Stomach (tissue), 4 donors: ENCODE results near the gene HERPUD2.

ENCODE experiments used
- EP300 ChIP-seq: sonication (generic); formaldehyde crosslinking; IDR thresholded peaks from one replicate; pipeline ENCODE4 v1.6.1; 2017; ENCODE audit warnings: antibody characterized with exemption
- POLR2A ChIP-seq, 4 donors: fragments of 450-650 bp; IDR thresholded peaks; one replicate each; pipeline ENCODE4 v1.6.1; 2016; ENCODE audit warnings: antibody characterized with exemption in 4 of 4, control low read depth in 2 of 4, mild to moderate bottlenecking in 1 of 4, moderate library complexity in 1 of 4
- TF ChIP-seq, protein P1 (sequence below), 7 experiments: fragments of 450-650 bp in 4 of 7; fragments of 200-600 bp in 3 of 7; sonication (generic) in 3 of 7; IDR thresholded peaks; one replicate each; pipeline ENCODE4 v1.5.1; 2016 to 2019; ENCODE audit warnings: antibody characterized with exemption in 7 of 7, control low read depth in 2 of 7, mild to moderate bottlenecking in 1 of 7

DNA sequence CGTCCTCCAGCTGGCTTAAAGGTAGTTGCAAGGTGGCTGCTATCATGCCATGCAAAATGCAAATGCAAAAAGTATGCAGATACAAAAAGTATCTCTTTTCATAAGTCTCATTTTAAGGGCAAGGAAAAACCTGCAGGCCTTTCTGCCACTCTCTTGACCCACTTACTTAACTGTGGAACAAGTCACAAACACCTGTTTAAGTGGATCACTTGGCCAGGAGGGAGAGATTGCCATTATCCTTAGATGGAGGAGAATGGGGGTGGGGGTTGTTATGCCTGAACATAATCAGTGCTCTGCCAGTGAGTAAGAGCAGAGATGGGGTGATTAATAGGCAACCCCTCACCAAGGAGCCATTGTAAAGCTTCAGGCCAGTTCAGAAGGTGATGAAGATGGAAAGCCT is 25.1 kb upstream of the HERPUD2 start:
- TF ChIP-seq EP300: no peak
- TF ChIP-seq, protein P1, sequence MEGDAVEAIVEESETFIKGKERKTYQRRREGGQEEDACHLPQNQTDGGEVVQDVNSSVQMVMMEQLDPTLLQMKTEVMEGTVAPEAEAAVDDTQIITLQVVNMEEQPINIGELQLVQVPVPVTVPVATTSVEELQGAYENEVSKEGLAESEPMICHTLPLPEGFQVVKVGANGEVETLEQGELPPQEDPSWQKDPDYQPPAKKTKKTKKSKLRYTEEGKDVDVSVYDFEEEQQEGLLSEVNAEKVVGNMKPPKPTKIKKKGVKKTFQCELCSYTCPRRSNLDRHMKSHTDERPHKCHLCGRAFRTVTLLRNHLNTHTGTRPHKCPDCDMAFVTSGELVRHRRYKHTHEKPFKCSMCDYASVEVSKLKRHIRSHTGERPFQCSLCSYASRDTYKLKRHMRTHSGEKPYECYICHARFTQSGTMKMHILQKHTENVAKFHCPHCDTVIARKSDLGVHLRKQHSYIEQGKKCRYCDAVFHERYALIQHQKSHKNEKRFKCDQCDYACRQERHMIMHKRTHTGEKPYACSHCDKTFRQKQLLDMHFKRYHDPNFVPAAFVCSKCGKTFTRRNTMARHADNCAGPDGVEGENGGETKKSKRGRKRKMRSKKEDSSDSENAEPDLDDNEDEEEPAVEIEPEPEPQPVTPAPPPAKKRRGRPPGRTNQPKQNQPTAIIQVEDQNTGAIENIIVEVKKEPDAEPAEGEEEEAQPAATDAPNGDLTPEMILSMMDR (IDR thresholded peaks at IDR 0.05): no peak
- TF ChIP-seq POLR2A (IDR thresholded peaks at IDR 0.05): no peak
